GM18907 (cell line): ENCODE results near the gene PCK2.

Experiments used
- ATAC-seq: cut with Tn5 transposase; IDR thresholded peaks from one replicate; pipeline ENCODE4 v1.9.1; 2021; ENCODE audit warnings: mild to moderate bottlenecking, moderate library complexity; ENCODE audit not compliant: unreplicated experiment

Gene PCK2

DNA sequence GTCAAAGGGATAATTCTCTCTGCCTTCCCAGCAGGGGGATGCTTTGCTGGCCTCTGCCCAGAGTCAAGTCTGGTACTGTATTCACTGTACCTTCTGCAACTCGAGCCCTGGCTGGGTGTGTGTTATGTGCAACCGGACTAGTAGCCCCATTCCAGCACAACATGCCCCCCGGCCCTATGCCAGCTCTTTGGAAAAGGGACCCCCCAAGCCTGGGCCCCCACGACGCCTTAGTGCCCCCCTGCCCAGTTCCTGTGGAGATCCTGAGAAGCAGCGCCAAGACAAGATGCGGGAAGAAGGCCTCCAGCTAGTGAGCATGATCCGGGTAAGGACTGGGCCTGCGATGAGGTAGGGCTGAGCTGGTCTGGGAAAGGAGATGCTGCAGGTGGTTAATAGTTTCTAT is 56.5 kb downstream of the PCK2 start:
- no peak for ATAC-seq

- no peak for ATAC-seq
These were observed 56.9 kb downstream of the PCK2 start for GRCh38 chr14:24150993-24151392.

DNA sequence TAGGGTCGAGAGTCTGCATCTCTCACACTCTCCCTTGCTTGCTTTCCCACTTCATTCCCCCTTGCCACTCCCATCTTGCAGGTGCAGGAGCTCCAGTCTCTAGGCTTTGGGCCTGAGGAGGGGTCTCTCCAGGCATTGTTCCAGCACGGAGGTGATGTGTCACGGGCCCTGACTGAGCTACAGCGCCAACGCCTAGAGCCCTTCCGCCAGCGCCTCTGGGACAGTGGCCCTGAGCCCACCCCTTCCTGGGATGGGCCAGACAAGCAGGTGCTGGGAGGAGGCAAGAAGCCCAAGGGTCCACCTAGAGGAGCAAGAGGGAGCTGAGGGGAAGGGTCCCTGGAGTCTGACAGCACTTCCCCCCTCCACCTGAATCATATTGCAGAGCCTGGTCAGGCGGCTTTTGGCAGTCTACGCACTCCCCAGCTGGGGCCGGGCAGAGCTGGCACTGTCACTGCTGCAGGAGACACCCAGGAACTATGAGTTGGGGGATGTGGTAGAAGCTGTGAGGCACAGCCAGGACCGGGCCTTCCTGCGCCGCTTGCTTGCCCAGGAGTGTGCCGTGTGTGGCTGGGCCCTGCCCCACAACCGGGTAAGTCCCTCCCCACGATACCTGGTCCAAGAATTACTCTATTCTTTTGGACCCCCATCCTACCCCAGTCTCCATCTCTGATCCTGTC is 57.4 kb downstream of the PCK2 start:
- no peak for ATAC-seq
